ENCODE data around the gene TGFBRAP1. TPM values are rescaled to one million over a fixed set of nuclear protein-coding genes. Genes with fewer than 3 reads are reported as not detected.

The TGFBRAP1 gene
- total and polyA plus RNA-seq, 9 of the 15 experiments (the other 6 are each of a cell fraction or from before 2014, with no cell fraction given) = 3.7 to 18.0 (median 11.0) TPM

DNA sequence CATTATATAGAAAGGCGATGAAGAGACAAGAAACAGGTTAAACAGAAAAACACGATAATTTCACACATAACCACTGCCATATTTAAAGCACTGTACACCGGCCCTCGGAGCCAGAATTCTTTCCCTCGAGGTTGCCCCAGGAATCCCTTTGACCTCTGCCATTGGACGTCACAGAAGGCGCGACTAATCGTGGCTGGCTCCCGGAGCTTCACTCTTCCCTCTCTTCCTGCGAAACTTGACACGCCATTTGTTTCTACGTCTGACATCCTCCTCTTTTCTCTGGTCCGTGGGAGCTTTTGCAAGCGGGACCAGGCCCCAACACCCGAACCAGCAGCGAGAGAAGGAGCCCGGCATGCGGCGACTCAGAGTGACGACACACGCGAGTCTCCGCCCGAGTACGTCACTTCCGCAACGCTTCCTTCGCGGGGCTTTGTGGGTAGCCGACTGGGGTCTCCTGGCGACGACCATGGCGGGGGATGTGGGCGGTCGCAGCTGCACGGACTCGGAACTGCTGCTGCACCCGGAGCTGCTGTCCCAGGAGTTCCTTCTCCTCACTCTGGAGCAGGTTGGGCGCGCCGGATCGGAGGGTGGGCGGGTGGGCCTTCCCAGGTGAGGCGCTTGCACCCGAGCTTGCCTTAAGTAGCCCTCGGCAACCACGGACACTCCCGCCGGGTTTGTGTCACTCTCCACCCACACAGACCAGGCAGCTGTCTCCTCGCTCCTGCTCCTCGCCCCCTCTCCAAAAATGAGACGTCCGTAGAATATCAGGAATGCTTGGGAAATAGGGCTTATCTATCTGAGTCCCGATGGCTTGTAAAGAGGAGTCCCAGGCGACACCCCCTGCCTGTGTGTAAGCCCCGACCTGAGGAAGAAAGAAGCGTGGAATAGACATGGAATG lies 7.8 kb upstream of the TGFBRAP1 start, which contains the start of gene C2orf49 (continued):
- no peak for TF ChIP-seq ZNF121 (CRISPR knock-in tag; conservative IDR thresholded peaks at IDR 0.05)
- TF ChIP-seq, protein P1, sequence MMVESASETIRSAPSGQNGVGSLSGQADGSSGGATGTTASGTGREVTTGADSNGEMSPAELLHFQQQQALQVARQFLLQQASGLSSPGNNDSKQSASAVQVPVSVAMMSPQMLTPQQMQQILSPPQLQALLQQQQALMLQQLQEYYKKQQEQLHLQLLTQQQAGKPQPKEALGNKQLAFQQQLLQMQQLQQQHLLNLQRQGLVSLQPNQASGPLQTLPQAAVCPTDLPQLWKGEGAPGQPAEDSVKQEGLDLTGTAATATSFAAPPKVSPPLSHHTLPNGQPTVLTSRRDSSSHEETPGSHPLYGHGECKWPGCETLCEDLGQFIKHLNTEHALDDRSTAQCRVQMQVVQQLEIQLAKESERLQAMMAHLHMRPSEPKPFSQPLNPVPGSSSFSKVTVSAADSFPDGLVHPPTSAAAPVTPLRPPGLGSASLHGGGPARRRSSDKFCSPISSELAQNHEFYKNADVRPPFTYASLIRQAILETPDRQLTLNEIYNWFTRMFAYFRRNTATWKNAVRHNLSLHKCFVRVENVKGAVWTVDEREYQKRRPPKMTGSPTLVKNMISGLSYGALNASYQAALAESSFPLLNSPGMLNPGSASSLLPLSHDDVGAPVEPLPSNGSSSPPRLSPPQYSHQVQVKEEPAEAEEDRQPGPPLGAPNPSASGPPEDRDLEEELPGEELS (CRISPR knock-in tag; IDR thresholded peaks at IDR 0.05; ENCODE audit: borderline replicate concordance) = no peak
- no peak for TF ChIP-seq KLF16 (IDR thresholded peaks at IDR 0.05)
- TF ChIP-seq, protein P2, sequence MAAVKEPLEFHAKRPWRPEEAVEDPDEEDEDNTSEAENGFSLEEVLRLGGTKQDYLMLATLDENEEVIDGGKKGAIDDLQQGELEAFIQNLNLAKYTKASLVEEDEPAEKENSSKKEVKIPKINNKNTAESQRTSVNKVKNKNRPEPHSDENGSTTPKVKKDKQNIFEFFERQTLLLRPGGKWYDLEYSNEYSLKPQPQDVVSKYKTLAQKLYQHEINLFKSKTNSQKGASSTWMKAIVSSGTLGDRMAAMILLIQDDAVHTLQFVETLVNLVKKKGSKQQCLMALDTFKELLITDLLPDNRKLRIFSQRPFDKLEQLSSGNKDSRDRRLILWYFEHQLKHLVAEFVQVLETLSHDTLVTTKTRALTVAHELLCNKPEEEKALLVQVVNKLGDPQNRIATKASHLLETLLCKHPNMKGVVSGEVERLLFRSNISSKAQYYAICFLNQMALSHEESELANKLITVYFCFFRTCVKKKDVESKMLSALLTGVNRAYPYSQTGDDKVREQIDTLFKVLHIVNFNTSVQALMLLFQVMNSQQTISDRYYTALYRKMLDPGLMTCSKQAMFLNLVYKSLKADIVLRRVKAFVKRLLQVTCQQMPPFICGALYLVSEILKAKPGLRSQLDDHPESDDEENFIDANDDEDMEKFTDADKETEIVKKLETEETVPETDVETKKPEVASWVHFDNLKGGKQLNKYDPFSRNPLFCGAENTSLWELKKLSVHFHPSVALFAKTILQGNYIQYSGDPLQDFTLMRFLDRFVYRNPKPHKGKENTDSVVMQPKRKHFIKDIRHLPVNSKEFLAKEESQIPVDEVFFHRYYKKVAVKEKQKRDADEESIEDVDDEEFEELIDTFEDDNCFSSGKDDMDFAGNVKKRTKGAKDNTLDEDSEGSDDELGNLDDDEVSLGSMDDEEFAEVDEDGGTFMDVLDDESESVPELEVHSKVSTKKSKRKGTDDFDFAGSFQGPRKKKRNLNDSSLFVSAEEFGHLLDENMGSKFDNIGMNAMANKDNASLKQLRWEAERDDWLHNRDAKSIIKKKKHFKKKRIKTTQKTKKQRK (IDR thresholded peaks at IDR 0.05; ENCODE audit: borderline replicate concordance, low read depth, low read length) = no peak
- TF ChIP-seq PURB (CRISPR knock-in tag; IDR thresholded peaks at IDR 0.05; ENCODE audit: low read depth) = no peak
- TF ChIP-seq MBD2 (IDR thresholded peaks at IDR 0.05; ENCODE audit: borderline replicate concordance, low read depth) = peak; percentile 23
- TF ChIP-seq U2AF1 (optimal IDR thresholded peaks at IDR 0.05; ENCODE audit: low read depth, low read length) = no peak
- TF ChIP-seq, protein P3, sequence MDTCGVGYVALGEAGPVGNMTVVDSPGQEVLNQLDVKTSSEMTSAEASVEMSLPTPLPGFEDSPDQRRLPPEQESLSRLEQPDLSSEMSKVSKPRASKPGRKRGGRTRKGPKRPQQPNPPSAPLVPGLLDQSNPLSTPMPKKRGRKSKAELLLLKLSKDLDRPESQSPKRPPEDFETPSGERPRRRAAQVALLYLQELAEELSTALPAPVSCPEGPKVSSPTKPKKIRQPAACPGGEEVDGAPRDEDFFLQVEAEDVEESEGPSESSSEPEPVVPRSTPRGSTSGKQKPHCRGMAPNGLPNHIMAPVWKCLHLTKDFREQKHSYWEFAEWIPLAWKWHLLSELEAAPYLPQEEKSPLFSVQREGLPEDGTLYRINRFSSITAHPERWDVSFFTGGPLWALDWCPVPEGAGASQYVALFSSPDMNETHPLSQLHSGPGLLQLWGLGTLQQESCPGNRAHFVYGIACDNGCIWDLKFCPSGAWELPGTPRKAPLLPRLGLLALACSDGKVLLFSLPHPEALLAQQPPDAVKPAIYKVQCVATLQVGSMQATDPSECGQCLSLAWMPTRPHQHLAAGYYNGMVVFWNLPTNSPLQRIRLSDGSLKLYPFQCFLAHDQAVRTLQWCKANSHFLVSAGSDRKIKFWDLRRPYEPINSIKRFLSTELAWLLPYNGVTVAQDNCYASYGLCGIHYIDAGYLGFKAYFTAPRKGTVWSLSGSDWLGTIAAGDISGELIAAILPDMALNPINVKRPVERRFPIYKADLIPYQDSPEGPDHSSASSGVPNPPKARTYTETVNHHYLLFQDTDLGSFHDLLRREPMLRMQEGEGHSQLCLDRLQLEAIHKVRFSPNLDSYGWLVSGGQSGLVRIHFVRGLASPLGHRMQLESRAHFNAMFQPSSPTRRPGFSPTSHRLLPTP (IDR thresholded peaks at IDR 0.05; ENCODE audit: borderline replicate concordance, extremely low read depth, insufficient read length) = no peak
- TF ChIP-seq ZNF57 (CRISPR knock-in tag; IDR thresholded peaks at IDR 0.05) = no peak
- TF ChIP-seq, protein P4, sequence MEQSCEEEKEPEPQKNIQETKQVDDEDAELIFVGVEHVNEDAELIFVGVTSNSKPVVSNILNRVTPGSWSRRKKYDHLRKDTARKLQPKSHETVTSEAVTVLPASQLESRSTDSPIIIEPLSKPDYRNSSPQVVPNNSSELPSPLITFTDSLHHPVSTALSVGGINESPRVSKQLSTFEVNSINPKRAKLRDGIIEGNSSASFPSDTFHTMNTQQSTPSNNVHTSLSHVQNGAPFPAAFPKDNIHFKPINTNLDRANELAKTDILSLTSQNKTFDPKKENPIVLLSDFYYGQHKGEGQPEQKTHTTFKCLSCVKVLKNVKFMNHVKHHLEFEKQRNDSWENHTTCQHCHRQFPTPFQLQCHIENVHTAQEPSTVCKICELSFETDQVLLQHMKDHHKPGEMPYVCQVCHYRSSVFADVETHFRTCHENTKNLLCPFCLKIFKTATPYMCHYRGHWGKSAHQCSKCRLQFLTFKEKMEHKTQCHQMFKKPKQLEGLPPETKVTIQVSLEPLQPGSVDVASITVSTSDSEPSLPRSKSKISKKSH (CRISPR knock-in tag; IDR thresholded peaks at IDR 0.05) = no peak
- TF ChIP-seq PTTG1 (tag; IDR thresholded peaks at IDR 0.05; ENCODE audit: low read depth) = no peak
- TF ChIP-seq, protein P5, sequence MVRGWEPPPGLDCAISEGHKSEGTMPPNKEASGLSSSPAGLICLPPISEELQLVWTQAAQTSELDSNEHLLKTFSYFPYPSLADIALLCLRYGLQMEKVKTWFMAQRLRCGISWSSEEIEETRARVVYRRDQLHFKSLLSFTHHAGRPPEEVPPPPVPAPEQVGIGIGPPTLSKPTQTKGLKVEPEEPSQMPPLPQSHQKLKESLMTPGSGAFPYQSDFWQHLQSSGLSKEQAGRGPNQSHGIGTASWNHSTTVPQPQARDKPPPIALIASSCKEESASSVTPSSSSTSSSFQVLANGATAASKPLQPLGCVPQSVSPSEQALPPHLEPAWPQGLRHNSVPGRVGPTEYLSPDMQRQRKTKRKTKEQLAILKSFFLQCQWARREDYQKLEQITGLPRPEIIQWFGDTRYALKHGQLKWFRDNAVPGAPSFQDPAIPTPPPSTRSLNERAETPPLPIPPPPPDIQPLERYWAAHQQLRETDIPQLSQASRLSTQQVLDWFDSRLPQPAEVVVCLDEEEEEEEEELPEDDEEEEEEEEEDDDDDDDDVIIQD (CRISPR knock-in tag; IDR thresholded peaks at IDR 0.05) = no peak
- peak; percentile 67 for TF ChIP-seq CC2D1A (IDR thresholded peaks at IDR 0.05)
